OCI-LY3 (cell line): ENCODE measurements around the gene UAP1.
"Not testable (repeated sequence)": the region's sequence is repeated elsewhere in the genome, so short reads cannot be mapped to it uniquely, and the experiment has no call there.

Experiments
- H2AFZ ChIP-seq: fragments of 200-600, 300-600 bp; shearing (Covaris generic); 2 replicates; pipeline ENCODE4 v1.6.0; 2014; ENCODE audit warnings: antibody characterized with exemption, low read depth, low read length
- H3K27ac ChIP-seq: fragments of 200-600, 300-600 bp; sonication (generic); 2 replicates; pipeline ENCODE4 v1.5.1; 2014; ENCODE audit warnings: mild to moderate bottlenecking, low read length, moderate library complexity, mixed read lengths
- H3K27me3 ChIP-seq: fragments of 200-600, 300-600 bp; sonication (generic); 2 replicates; pipeline ENCODE4 v1.6.1; 2014; ENCODE audit warnings: low read depth, low read length, mixed read lengths
- H3K36me3 ChIP-seq: fragments of 200-600, 300-600 bp; sonication (generic); replicated peaks from 2 replicates; pipeline ENCODE3; 2014; ENCODE audit warnings: low read depth, low read length, mixed read lengths
- H3K4me1 ChIP-seq: fragments of 300-600, 200-600 bp; sonication (generic); 2 replicates; pipeline ENCODE4 v1.6.1; 2014; ENCODE audit warnings: low read length, mixed read lengths
- H3K4me2 ChIP-seq: fragments of 200-600, 300-600 bp; sonication (generic); 2 replicates; pipeline ENCODE4 v1.6.1; 2014; ENCODE audit warnings: low read length, mixed read lengths
- H3K4me3 ChIP-seq: fragments of 300-600, 200-600 bp; sonication (generic); 2 replicates; pipeline ENCODE4 v1.5.1; 2014; ENCODE audit warnings: antibody characterized with exemption, mild to moderate bottlenecking, low read length, moderate library complexity
- H3K79me2 ChIP-seq: fragments of 300-600, 200-600 bp; shearing (Covaris generic); 2 replicates; pipeline ENCODE4 v1.6.1; 2014; ENCODE audit warnings: mild to moderate bottlenecking, low read length, mixed read lengths
- H3K9ac ChIP-seq: fragments of 300-600, 200-600 bp; shearing (Covaris generic); 2 replicates; pipeline ENCODE4 v1.6.0; 2014; ENCODE audit warnings: mild to moderate bottlenecking, low read length, moderate library complexity
- H3K9me3 ChIP-seq: fragments of 200-600, 300-600 bp; shearing (Covaris generic); 2 replicates; pipeline ENCODE4 v1.6.1; 2014; ENCODE audit warnings: low read length, mixed read lengths; ENCODE audit not compliant: insufficient read depth
- H4K20me1 ChIP-seq: fragments of 200-600, 300-600 bp; sonication (generic); 2 replicates; pipeline ENCODE4 v1.6.1; 2016; ENCODE audit warnings: low read length, mixed read lengths; ENCODE audit not compliant: insufficient read depth
- CTCF ChIP-seq: fragments of 200-600, 300-600 bp; sonication (generic); IDR thresholded peaks from 2 replicates; pipeline ENCODE4 v1.5.1; 2014; ENCODE audit warnings: antibody characterized with exemption, low read length, low read depth
- EZH2phosphoT487 ChIP-seq: fragments of 200-600 bp; shearing (Covaris generic); IDR thresholded peaks from 2 replicates; pipeline ENCODE4 v1.6.1; 2018; ENCODE audit warnings: antibody characterized with exemption, mixed run types, low read depth

UAP1 gene

DNA sequence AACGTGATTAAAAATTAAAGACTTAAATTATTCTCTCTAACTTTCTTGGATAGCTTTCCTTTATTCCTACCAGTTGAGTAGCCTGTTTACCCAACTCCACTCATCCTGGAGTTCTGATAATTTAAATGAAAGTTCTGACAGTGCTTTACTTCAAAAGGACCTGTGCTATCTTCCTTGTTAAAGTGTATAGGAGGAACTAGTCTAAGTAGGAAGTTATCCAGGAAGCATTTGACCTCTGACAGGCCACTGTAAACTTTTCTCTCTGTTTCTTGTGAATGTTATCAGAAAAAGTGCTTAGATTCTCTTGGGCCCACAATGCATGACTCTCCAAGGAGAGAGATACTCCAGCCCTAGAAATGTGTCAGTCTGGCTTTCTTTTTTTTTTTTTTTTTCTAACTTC, 9.2 kb downstream of the UAP1 start:
- Histone ChIP-seq H3K4me3 (no peak overlapping the region), H3K27ac (no peak overlapping the region), H3K9me3 (no peaks in the 10 kb centered on the region), H2AFZ (no peak overlapping the region), H3K4me2 (no peak overlapping the region), H4K20me1 (peaks cover 14% of the 10 kb centered on the region), H3K79me2 (peaks cover 4% of the 10 kb centered on the region; the same call in 1 of the 2 replicates), H3K4me1 (peaks cover 7% of the 10 kb centered on the region), H3K36me3 (peaks cover 36% of the 10 kb centered on the region), H3K27me3 (no peaks in the 10 kb centered on the region), H3K9ac (no peak overlapping the region)
- TF ChIP-seq EZH2phosphoT487 = no peak
- no peak for TF ChIP-seq CTCF

GRCh38 chr1:162571121-162571520, 9.6 kb downstream of the UAP1 start:
- not testable (repeated sequence) for H3K79me2 ChIP-seq, H3K9me3 ChIP-seq, H3K4me1 ChIP-seq, H3K4me3 ChIP-seq, H2AFZ ChIP-seq, H3K4me2 ChIP-seq, H3K27me3 ChIP-seq, H3K9ac ChIP-seq, H3K27ac ChIP-seq
- Histone ChIP-seq H4K20me1 (peaks cover 11% of the 10 kb centered on the region; the same call in 1 of the 2 replicates), H3K36me3 (peaks cover 34% of the 10 kb centered on the region)

GRCh38 chr1:162571696-162572095, 10.2 kb downstream of the UAP1 start:
- peaks cover 11% of the 10 kb centered on the region; the same call in 1 of the 2 replicates for H4K20me1 ChIP-seq
- H3K9ac ChIP-seq = no peak overlapping the region
- no peaks in the 10 kb centered on the region for H3K9me3 ChIP-seq
- peaks cover 7% of the 10 kb centered on the region for H3K4me1 ChIP-seq
- H3K27me3 ChIP-seq = no peaks in the 10 kb centered on the region
- no peak overlapping the region for H3K27ac ChIP-seq
- H3K36me3 ChIP-seq = peaks cover 30% of the 10 kb centered on the region
- H3K79me2 ChIP-seq = no peaks in the 10 kb centered on the region; the same call in 1 of the 2 replicates
- H3K4me3 ChIP-seq = no peak overlapping the region
- no peak overlapping the region for H2AFZ ChIP-seq
- TF ChIP-seq CTCF (no peak), EZH2phosphoT487 (no peak)
- H3K4me2 ChIP-seq = no peak overlapping the region

DNA sequence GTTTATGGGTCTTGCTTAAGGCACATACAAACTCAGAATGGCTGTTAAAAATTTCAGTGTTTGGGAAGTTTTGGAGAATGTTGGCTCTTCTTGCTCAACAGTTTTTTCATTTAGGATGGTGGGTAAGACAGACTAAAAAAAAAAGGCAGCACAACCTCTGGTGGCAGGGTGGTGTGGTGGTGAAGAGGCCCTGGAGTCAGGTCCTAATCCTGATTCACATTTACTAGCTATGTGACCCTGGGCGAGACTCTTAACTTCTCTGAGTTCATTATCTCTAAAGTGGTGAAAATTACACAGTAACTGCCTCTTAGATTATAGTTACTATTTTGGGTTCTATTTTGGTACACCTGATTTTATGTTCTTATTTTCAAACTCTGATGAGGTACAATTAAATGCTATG, 11.6 kb downstream of the UAP1 start:
- no peak overlapping the region for H3K4me2 ChIP-seq
- no peaks in the 10 kb centered on the region for H3K9me3 ChIP-seq
- no peaks in the 10 kb centered on the region for H3K27me3 ChIP-seq
- no peaks in the 10 kb centered on the region; the same call in 1 of the 2 replicates for H3K79me2 ChIP-seq
- peaks cover 11% of the 10 kb centered on the region; the same call in 1 of the 2 replicates for H4K20me1 ChIP-seq
- H2AFZ ChIP-seq = no peak overlapping the region
- H3K9ac ChIP-seq = no peak overlapping the region
- TF ChIP-seq CTCF (no peak), EZH2phosphoT487 (no peak)
- no peak overlapping the region for H3K4me3 ChIP-seq
- H3K36me3 ChIP-seq = peaks cover 28% of the 10 kb centered on the region
- no peak overlapping the region for H3K27ac ChIP-seq
- peaks cover 10% of the 10 kb centered on the region for H3K4me1 ChIP-seq
